ENCODE measurements around the gene ABHD17C.
A peak's percentile ranks its signal among the peaks of the same experiment; 100 is the strongest.

ABHD17C gene

DNA sequence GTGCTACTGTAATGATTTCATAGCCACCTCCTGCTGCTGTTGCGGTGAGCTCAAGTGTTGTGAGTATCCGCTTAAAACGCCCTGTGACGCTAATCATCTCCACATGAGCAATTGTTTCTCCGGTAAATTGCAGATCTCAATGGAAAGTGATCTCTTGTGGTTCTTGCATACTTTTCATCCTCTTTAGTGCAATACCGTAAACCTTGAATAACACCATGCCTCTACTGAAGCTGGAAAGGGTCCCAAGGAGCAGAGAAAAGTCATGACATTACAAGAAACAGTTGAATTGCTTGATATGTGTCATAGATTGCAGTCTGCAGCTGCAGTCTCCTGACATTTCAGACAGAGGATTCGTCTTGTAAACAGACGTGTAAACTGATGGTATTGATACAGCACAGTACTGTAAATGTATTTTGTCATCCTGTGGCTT, 78.0 kb downstream of the ABHD17C start:
- peaks cover under 1 to 3% of the 10 kb centered on the region in 2 donors for H3K27me3 ChIP-seq (ENCODE audit: control insufficient read depth in 1 of 2, insufficient read depth in 2 of 2, low read length in 2 of 2)
- H3K9me3 ChIP-seq (ENCODE audit: control insufficient read depth in 1 of 2, low read length in 2 of 2) = no peaks in the 10 kb centered on the region
- no peak overlapping the region for H3K9ac ChIP-seq (ENCODE audit: low read depth in 1 of 2, low read length in 2 of 2)
- no peak overlapping the region for H3K27ac ChIP-seq (ENCODE audit: low read depth, low read length)
- no peaks in the 10 kb centered on the region for H3K4me1 ChIP-seq (ENCODE audit: control insufficient read depth in 1 of 2, insufficient read depth in 2 of 2, low read length in 2 of 2)
- H3K4me3 ChIP-seq (ENCODE audit: low read depth in 1 of 2, low read length in 2 of 2) = no peak overlapping the region
- no peaks in the 10 kb centered on the region for H3K36me3 ChIP-seq (ENCODE audit: control insufficient read depth in 1 of 2, insufficient read depth in 2 of 2, low read length in 2 of 2)

- Histone ChIP-seq H3K9ac (ENCODE audit: low read depth in 1 of 2, low read length in 2 of 2) (no peak overlapping the region), H3K9me3 (ENCODE audit: control insufficient read depth in 1 of 2, low read length in 2 of 2) (no peaks in the 10 kb centered on the region), H3K27me3 (ENCODE audit: control insufficient read depth in 1 of 2, insufficient read depth in 2 of 2, low read length in 2 of 2) (peaks cover 7 to 8% of the 10 kb centered on the region in 2 donors), H3K36me3 (ENCODE audit: control insufficient read depth in 1 of 2, insufficient read depth in 2 of 2, low read length in 2 of 2) (no peaks in the 10 kb centered on the region), H3K27ac (ENCODE audit: low read depth, low read length) (no peak overlapping the region), H3K4me1 (ENCODE audit: control insufficient read depth in 1 of 2, insufficient read depth in 2 of 2, low read length in 2 of 2) (peaks cover 0 to 4% of the 10 kb centered on the region in 2 donors), H3K4me3 (ENCODE audit: low read depth in 1 of 2, low read length in 2 of 2) (no peak overlapping the region)
Observed at GRCh38 chr15:80773792-80774352, 78.8 kb downstream of the ABHD17C start.

GRCh38 chr15:80774486-80774885, 79.4 kb downstream of the ABHD17C start:
- no peak overlapping the region for H3K27ac ChIP-seq (ENCODE audit: low read depth, low read length)
- H3K9ac ChIP-seq (ENCODE audit: low read depth in 1 of 2, low read length in 2 of 2) = no peak overlapping the region

GRCh38 chr15:80775338-80775737, 80.2 kb downstream of the ABHD17C start:
- Histone ChIP-seq H3K9ac (ENCODE audit: low read depth in 1 of 2, low read length in 2 of 2) (no peak overlapping the region), H3K4me1 (ENCODE audit: control insufficient read depth in 1 of 2, insufficient read depth in 2 of 2, low read length in 2 of 2) (peaks cover 12 to 13% of the 10 kb centered on the region in 2 donors), H3K27ac (ENCODE audit: low read depth, low read length) (no peak overlapping the region), H3K9me3 (ENCODE audit: control insufficient read depth in 1 of 2, low read length in 2 of 2) (no peaks in the 10 kb centered on the region), H3K27me3 (ENCODE audit: control insufficient read depth in 1 of 2, insufficient read depth in 2 of 2, low read length in 2 of 2) (peaks cover 17 to 20% of the 10 kb centered on the region in 2 donors), H3K36me3 (ENCODE audit: control insufficient read depth in 1 of 2, insufficient read depth in 2 of 2, low read length in 2 of 2) (no peaks in the 10 kb centered on the region), H3K4me3 (ENCODE audit: low read depth in 1 of 2, low read length in 2 of 2) (no peak overlapping the region)

More at GRCh38 chr15:80774486-80774885, 79.4 kb downstream of the ABHD17C start:
- Histone ChIP-seq H3K36me3 (ENCODE audit: control insufficient read depth in 1 of 2, insufficient read depth in 2 of 2, low read length in 2 of 2) (no peaks in the 10 kb centered on the region), H3K27me3 (ENCODE audit: control insufficient read depth in 1 of 2, insufficient read depth in 2 of 2, low read length in 2 of 2) (peaks cover 8 to 11% of the 10 kb centered on the region in 2 donors), H3K4me3 (ENCODE audit: low read depth in 1 of 2, low read length in 2 of 2) (no peak overlapping the region), H3K9me3 (ENCODE audit: control insufficient read depth in 1 of 2, low read length in 2 of 2) (no peaks in the 10 kb centered on the region), H3K4me1 (ENCODE audit: control insufficient read depth in 1 of 2, insufficient read depth in 2 of 2, low read length in 2 of 2) (peaks cover 4 to 5% of the 10 kb centered on the region in 2 donors)

GRCh38 chr15:80776420-80777045, 81.4 kb downstream of the ABHD17C start:
- peaks cover 14 to 16% of the 10 kb centered on the region in 2 donors for H3K4me1 ChIP-seq (ENCODE audit: control insufficient read depth in 1 of 2, insufficient read depth in 2 of 2, low read length in 2 of 2)
- no peaks in the 10 kb centered on the region for H3K9me3 ChIP-seq (ENCODE audit: control insufficient read depth in 1 of 2, low read length in 2 of 2)
- peaks cover 19 to 24% of the 10 kb centered on the region in 2 donors for H3K27me3 ChIP-seq (ENCODE audit: control insufficient read depth in 1 of 2, insufficient read depth in 2 of 2, low read length in 2 of 2)
- H3K27ac ChIP-seq (ENCODE audit: low read depth, low read length) = no peak overlapping the region
- H3K9ac ChIP-seq (ENCODE audit: low read depth in 1 of 2, low read length in 2 of 2) = no peak overlapping the region
- H3K4me3 ChIP-seq (ENCODE audit: low read depth in 1 of 2, low read length in 2 of 2) = no peak overlapping the region
- H3K36me3 ChIP-seq (ENCODE audit: control insufficient read depth in 1 of 2, insufficient read depth in 2 of 2, low read length in 2 of 2) = no peaks in the 10 kb centered on the region

DNA sequence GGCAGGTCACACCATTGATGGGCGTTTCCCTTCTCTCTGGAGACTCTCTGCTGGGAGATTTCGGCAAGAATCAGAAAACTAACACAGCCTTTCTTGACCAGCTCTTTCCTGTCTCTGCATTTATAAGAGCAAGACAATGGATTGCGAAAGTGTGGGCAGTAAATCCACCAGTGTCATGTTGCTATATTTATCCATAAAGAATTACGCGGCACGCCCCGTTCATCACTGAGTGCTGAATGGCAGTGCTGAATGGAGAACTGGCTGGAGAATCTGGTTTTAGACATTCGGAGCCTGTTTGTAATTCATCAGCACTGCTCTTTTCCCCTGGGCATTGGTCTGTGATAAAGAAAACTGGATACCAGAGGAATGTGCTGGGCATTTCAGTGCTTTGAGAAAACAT, 82.0 kb downstream of the ABHD17C start:
- Histone ChIP-seq H3K27ac (ENCODE audit: low read depth, low read length) (no peak overlapping the region), H3K36me3 (ENCODE audit: control insufficient read depth in 1 of 2, insufficient read depth in 2 of 2, low read length in 2 of 2) (no peaks in the 10 kb centered on the region), H3K9me3 (ENCODE audit: control insufficient read depth in 1 of 2, low read length in 2 of 2) (no peaks in the 10 kb centered on the region), H3K4me3 (ENCODE audit: low read depth in 1 of 2, low read length in 2 of 2) (no peak overlapping the region), H3K9ac (ENCODE audit: low read depth in 1 of 2, low read length in 2 of 2) (no peak overlapping the region), H3K4me1 (ENCODE audit: control insufficient read depth in 1 of 2, insufficient read depth in 2 of 2, low read length in 2 of 2) (peaks cover 14 to 16% of the 10 kb centered on the region in 2 donors), H3K27me3 (ENCODE audit: control insufficient read depth in 1 of 2, insufficient read depth in 2 of 2, low read length in 2 of 2) (peaks cover 19 to 24% of the 10 kb centered on the region in 2 donors)

DNA sequence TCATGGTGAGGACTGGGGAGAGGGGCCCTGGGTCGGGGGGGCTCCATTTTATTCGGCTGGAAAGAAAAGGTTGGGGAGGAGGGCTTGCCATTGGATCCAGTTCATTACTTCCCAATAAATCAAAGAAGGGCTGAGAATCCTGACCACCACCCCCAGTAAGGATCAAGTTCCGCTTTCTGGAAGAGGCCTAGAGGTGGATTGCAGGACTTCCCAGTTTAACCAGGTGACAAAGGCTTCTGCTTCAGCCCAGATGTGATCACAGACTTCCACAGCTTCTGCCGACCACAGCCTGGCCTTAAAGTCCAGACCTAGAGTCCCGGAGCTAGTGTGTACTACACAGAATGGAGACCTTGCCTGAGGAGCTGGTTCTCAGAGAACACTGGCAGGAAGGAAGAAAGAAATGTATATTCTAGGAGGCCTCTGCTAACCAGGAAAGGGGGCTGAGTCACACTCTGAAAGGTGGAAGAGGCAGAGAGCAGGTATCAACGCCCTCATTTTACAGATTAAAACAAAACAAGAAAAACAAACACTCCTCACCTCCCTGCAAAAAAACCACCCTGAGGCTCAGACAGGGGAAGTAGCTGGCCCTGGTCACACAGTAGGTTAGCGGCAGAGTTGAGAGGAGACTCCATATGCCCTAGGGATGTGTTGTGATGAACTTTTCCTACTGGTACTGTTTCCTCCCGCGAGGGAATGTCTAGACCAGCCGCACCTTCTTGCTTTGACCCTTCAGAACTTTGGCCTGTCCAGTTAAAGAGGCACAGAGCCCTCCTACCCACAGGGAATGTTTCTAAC, 82.9 kb downstream of the ABHD17C start:
- no peak overlapping the region for H3K9ac ChIP-seq (ENCODE audit: low read depth in 1 of 2, low read length in 2 of 2)
- peaks cover 14 to 16% of the 10 kb centered on the region in 2 donors for H3K4me1 ChIP-seq (ENCODE audit: control insufficient read depth in 1 of 2, insufficient read depth in 2 of 2, low read length in 2 of 2)
- H3K27ac ChIP-seq (ENCODE audit: low read depth, low read length) = no peak overlapping the region
- H3K27me3 ChIP-seq (ENCODE audit: control insufficient read depth in 1 of 2, insufficient read depth in 2 of 2, low read length in 2 of 2) = peaks cover 22 to 24% of the 10 kb centered on the region in 2 donors
- H3K36me3 ChIP-seq (ENCODE audit: control insufficient read depth in 1 of 2, insufficient read depth in 2 of 2, low read length in 2 of 2) = no peaks in the 10 kb centered on the region
- H3K9me3 ChIP-seq (ENCODE audit: control insufficient read depth in 1 of 2, low read length in 2 of 2) = no peaks in the 10 kb centered on the region
- no peak overlapping the region for H3K4me3 ChIP-seq (ENCODE audit: low read depth in 1 of 2, low read length in 2 of 2)

- Histone ChIP-seq H3K4me1 (ENCODE audit: control insufficient read depth in 1 of 2, insufficient read depth in 2 of 2, low read length in 2 of 2) (peaks cover 14 to 16% of the 10 kb centered on the region in 2 donors), H3K9me3 (ENCODE audit: control insufficient read depth in 1 of 2, low read length in 2 of 2) (no peaks in the 10 kb centered on the region), H3K36me3 (ENCODE audit: control insufficient read depth in 1 of 2, insufficient read depth in 2 of 2, low read length in 2 of 2) (no peaks in the 10 kb centered on the region), H3K27ac (ENCODE audit: low read depth, low read length) (no peak overlapping the region), H3K9ac (ENCODE audit: low read depth in 1 of 2, low read length in 2 of 2) (no peak overlapping the region), H3K27me3 (ENCODE audit: control insufficient read depth in 1 of 2, insufficient read depth in 2 of 2, low read length in 2 of 2) (peaks cover 22 to 24% of the 10 kb centered on the region in 2 donors), H3K4me3 (ENCODE audit: low read depth in 1 of 2, low read length in 2 of 2) (no peak overlapping the region)
Observed at GRCh38 chr15:80778621-80778963, 83.5 kb downstream of the ABHD17C start.

DNA sequence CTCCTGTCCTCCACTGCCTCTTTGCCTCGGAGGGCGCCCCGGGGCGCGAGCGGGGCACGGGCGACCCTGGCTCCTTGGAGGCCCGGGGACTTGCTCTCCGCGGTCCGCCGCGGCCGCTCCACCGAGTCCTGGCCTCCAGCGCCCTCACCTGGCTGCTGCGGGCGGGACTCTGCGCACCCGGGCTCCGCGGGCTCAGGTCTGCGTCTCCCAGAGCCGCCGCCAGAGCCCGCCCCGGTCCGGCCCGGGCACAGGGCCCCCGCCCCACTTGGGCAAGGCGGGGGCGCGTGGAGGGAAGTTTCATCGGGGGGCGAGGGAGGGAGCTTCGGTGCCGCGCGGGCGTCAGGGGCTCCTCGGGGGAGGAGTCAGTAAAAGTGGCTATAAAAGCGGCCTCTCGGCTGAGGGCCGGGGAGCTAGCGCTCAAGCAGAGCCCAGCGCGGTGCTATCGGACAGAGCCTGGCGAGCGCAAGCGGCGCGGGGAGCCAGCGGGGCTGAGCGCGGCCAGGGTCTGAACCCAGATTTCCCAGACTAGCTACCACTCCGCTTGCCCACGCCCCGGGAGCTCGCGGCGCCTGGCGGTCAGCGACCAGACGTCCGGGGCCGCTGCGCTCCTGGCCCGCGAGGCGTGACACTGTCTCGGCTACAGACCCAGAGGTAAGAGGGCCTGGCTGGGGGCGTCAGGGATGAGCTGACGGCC, 84.0 kb downstream of the ABHD17C start, which contains the start of gene CEMIP:
CEMIP (plus strand) TSS at position 407 of the 694 bp plus-strand sequence. CDS start 94,510 bp downstream, outside the sequence.
- Histone ChIP-seq H3K36me3 (ENCODE audit: control insufficient read depth in 1 of 2, insufficient read depth in 2 of 2, low read length in 2 of 2) (no peaks in the 10 kb centered on the region), H3K4me3 (ENCODE audit: low read depth in 1 of 2, low read length in 2 of 2) (peak within 1 kb of the TSS; percentile 58 to 65), H3K4me1 (ENCODE audit: control insufficient read depth in 1 of 2, insufficient read depth in 2 of 2, low read length in 2 of 2) (peaks cover 14 to 16% of the 10 kb centered on the region in 2 donors), H3K9me3 (ENCODE audit: control insufficient read depth in 1 of 2, low read length in 2 of 2) (no peaks in the 10 kb centered on the region), H3K27ac (ENCODE audit: low read depth, low read length) (no peak within 1 kb of the TSS), H3K9ac (ENCODE audit: low read depth in 1 of 2, low read length in 2 of 2) (no peak within 1 kb of the TSS), H3K27me3 (ENCODE audit: control insufficient read depth in 1 of 2, insufficient read depth in 2 of 2, low read length in 2 of 2) (peaks cover 22 to 24% of the 10 kb centered on the region in 2 donors)
